ENCODE measurements around the gene TLE1. TPM values are rescaled to one million over a fixed set of nuclear protein-coding genes. Genes with fewer than 3 reads are reported as not detected.

The TLE1 gene
- total RNA-seq, 1 experiment from 2014 or later = 17.3 TPM

DNA sequence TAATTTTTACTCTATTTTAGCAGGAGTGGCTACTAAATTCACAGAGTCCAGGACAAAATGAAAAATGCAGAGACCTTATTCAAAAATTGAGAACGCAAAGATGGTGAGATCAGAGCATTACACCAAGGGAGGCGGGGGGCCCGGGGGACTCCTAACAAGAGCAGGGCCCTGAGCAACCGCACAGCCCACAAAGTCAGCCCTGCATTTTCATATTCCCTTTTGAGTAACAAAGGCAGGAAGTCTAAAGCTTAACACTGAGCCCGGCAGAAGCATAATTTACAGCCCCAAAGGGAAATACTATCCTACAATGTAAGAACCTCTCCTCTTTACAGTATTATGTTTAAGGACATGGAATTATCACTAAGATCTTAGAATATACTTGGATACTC lies 69.4 kb downstream of the TLE1 start:
- POLR2A ChIA-PET = no interaction called here
- ATAC-seq = no peak
- BruUV-seq (replicated peaks) = no TSS peak

More for the DNA sequence above, 69.4 kb downstream of the TLE1 start:
- Histone ChIP-seq H3K4me2 (ENCODE audit: low read length) (no peak overlapping the region), H3K9me3 (ENCODE audit: control insufficient read depth in 1 of 2, insufficient read depth in 1 of 2, low read depth in 1 of 2, low read length in 2 of 2) (no peaks in the 10 kb centered on the region), H3K4me1 (ENCODE audit: control insufficient read depth in 1 of 2, insufficient read depth in 2 of 2, low read length in 2 of 2) (no peaks in the 10 kb centered on the region), H3K27ac (ENCODE audit: low read depth, low read length) (no peak overlapping the region), H3K9ac (ENCODE audit: low read length) (no peak overlapping the region), H3K27me3 (ENCODE audit: insufficient read depth, low read length) (no peaks in the 10 kb centered on the region), H3K9me2 (ENCODE audit: insufficient read depth) (no peaks in the 10 kb centered on the region), H4K20me1 (ENCODE audit: insufficient read depth) (no peaks in the 10 kb centered on the region), H2AFZ (ENCODE audit: low read depth, low read length, poor library complexity, severe bottlenecking) (no peak overlapping the region), H3K4me3 (replicated peaks in 1 of 2; ENCODE audit: low read depth in 1 of 2, low read length in 2 of 2) (no peak overlapping the region), H3K79me2 (ENCODE audit: insufficient read depth, low read length) (no peaks in the 10 kb centered on the region), H3K36me3 (ENCODE audit: control insufficient read depth in 1 of 2, insufficient read depth in 2 of 2, low read length in 2 of 2) (no peaks in the 10 kb centered on the region)
- intact Hi-C loops (cut with micrococcal nuclease) = loop anchor here (2.0 kb wide), 1 partner anchor 77 kb away; no protein-coding TSS in a partner anchor
- no peak for TF ChIP-seq JUND (IDR thresholded peaks at IDR 0.05)
- no peak for TF ChIP-seq EZH2 (IDR thresholded peaks at IDR 0.05)
- no peak for TF ChIP-seq POLR2A (IDR thresholded peaks at IDR 0.05; ENCODE audit: borderline replicate concordance, extremely low read depth, insufficient read depth, insufficient read length)
- TF ChIP-seq, protein P1, sequence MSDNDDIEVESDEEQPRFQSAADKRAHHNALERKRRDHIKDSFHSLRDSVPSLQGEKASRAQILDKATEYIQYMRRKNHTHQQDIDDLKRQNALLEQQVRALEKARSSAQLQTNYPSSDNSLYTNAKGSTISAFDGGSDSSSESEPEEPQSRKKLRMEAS (IDR thresholded peaks at IDR 0.05) = no peak
- TF ChIP-seq CEBPB (IDR thresholded peaks at IDR 0.05; ENCODE audit: low read depth) = no peak
- TF ChIP-seq, protein P2, sequence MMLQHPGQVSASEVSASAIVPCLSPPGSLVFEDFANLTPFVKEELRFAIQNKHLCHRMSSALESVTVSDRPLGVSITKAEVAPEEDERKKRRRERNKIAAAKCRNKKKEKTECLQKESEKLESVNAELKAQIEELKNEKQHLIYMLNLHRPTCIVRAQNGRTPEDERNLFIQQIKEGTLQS (IDR thresholded peaks at IDR 0.05) = no peak
- TF ChIP-seq, protein P3, sequence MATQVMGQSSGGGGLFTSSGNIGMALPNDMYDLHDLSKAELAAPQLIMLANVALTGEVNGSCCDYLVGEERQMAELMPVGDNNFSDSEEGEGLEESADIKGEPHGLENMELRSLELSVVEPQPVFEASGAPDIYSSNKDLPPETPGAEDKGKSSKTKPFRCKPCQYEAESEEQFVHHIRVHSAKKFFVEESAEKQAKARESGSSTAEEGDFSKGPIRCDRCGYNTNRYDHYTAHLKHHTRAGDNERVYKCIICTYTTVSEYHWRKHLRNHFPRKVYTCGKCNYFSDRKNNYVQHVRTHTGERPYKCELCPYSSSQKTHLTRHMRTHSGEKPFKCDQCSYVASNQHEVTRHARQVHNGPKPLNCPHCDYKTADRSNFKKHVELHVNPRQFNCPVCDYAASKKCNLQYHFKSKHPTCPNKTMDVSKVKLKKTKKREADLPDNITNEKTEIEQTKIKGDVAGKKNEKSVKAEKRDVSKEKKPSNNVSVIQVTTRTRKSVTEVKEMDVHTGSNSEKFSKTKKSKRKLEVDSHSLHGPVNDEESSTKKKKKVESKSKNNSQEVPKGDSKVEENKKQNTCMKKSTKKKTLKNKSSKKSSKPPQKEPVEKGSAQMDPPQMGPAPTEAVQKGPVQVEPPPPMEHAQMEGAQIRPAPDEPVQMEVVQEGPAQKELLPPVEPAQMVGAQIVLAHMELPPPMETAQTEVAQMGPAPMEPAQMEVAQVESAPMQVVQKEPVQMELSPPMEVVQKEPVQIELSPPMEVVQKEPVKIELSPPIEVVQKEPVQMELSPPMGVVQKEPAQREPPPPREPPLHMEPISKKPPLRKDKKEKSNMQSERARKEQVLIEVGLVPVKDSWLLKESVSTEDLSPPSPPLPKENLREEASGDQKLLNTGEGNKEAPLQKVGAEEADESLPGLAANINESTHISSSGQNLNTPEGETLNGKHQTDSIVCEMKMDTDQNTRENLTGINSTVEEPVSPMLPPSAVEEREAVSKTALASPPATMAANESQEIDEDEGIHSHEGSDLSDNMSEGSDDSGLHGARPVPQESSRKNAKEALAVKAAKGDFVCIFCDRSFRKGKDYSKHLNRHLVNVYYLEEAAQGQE (IDR thresholded peaks at IDR 0.05; ENCODE audit: low read depth) = no peak
- TF ChIP-seq TCF7L2 (IDR thresholded peaks at IDR 0.05; ENCODE audit: borderline replicate concordance, extremely low read depth, insufficient read depth, insufficient read length) = no peak
- TF ChIP-seq EZH2phosphoT487 (IDR thresholded peaks at IDR 0.05; ENCODE audit: borderline replicate concordance) = no peak
- TF ChIP-seq, protein P4, sequence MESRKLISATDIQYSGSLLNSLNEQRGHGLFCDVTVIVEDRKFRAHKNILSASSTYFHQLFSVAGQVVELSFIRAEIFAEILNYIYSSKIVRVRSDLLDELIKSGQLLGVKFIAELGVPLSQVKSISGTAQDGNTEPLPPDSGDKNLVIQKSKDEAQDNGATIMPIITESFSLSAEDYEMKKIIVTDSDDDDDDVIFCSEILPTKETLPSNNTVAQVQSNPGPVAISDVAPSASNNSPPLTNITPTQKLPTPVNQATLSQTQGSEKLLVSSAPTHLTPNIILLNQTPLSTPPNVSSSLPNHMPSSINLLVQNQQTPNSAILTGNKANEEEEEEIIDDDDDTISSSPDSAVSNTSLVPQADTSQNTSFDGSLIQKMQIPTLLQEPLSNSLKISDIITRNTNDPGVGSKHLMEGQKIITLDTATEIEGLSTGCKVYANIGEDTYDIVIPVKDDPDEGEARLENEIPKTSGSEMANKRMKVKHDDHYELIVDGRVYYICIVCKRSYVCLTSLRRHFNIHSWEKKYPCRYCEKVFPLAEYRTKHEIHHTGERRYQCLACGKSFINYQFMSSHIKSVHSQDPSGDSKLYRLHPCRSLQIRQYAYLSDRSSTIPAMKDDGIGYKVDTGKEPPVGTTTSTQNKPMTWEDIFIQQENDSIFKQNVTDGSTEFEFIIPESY (IDR thresholded peaks at IDR 0.05; ENCODE audit: extremely low read depth, insufficient replicate concordance, low read length) = no peak
- no peak for DNase-seq (ENCODE audit: low read depth, low spot score)
- RAD21 ChIA-PET (ENCODE audit: low non-redundant PET in 1 of 2, low total read pairs in 2 of 2, uncharacterized antibody in 2 of 2, unreplicated experiment in 2 of 2) = no interaction called here
- CTCF ChIA-PET = no interaction called here

All from HCT116 (cell line).